ENCODE results near the gene KIF18A.
"Not testable (repeated sequence)": the region's sequence is repeated elsewhere in the genome, so short reads cannot be mapped to it uniquely, and the experiment has no call there.

The KIF18A gene

GRCh38 chr11:28107750-28108618, at the start of gene KIF18A, which contains the start of gene METTL15:
KIF18A (minus strand) TSS chr11:28108156; CDS start chr11:28097947, 10,209 bp downstream.
METTL15 (plus strand) TSS chr11:28108388; CDS start chr11:28113335, 4,947 bp downstream.
- peak; percentile 99 for DNase-seq (ENCODE audit: low spot score)

GRCh38 chr11:28153586-28153985, 45.6 kb upstream of the KIF18A start:
- no peak for DNase-seq (ENCODE audit: low spot score)

- no peak for DNase-seq (ENCODE audit: low spot score)
Measured at GRCh38 chr11:28152743-28153142, 44.8 kb upstream of the KIF18A start.

- no peak for DNase-seq (ENCODE audit: low spot score)
Measured at GRCh38 chr11:28146123-28146751, 38.3 kb upstream of the KIF18A start.

- no peak for DNase-seq (ENCODE audit: low spot score)
Measured at GRCh38 chr11:28144808-28145207, 36.9 kb upstream of the KIF18A start.

GRCh38 chr11:28142724-28143123, 34.8 kb upstream of the KIF18A start:
- DNase-seq (ENCODE audit: low spot score) = no peak

GRCh38 chr11:28140689-28141455, 32.9 kb upstream of the KIF18A start:
- DNase-seq (ENCODE audit: low spot score) = no peak

GRCh38 chr11:28139841-28140415, 32.0 kb upstream of the KIF18A start:
- no peak for DNase-seq (ENCODE audit: low spot score)

- no peak for DNase-seq (ENCODE audit: low spot score)
Measured at GRCh38 chr11:28137832-28138231, 29.9 kb upstream of the KIF18A start.

- DNase-seq (ENCODE audit: low spot score) = no peak
Measured at GRCh38 chr11:28137366-28137765, 29.4 kb upstream of the KIF18A start.

GRCh38 chr11:28136157-28136556, 28.2 kb upstream of the KIF18A start:
- DNase-seq (ENCODE audit: low spot score) = not testable (repeated sequence)

- no peak for DNase-seq (ENCODE audit: low spot score)
Measured at GRCh38 chr11:28133146-28133545, 25.2 kb upstream of the KIF18A start.

GRCh38 chr11:28132548-28132947, 24.6 kb upstream of the KIF18A start:
- DNase-seq (ENCODE audit: low spot score) = no peak

- no peak for DNase-seq (ENCODE audit: low spot score)
Measured at GRCh38 chr11:28123151-28123581, 15.2 kb upstream of the KIF18A start.

GRCh38 chr11:28117712-28118111, 9.8 kb upstream of the KIF18A start:
- DNase-seq (ENCODE audit: low spot score) = no peak

- no peak for DNase-seq (ENCODE audit: low spot score)
Measured at GRCh38 chr11:28114731-28115130, 6.8 kb upstream of the KIF18A start.

GRCh38 chr11:28114116-28114515, 6.2 kb upstream of the KIF18A start:
- no peak for DNase-seq (ENCODE audit: low spot score)

GRCh38 chr11:28110821-28111200, 2.9 kb upstream of the KIF18A start:
- no peak for DNase-seq (ENCODE audit: low spot score)

GRCh38 chr11:28110108-28110820, 2.3 kb upstream of the KIF18A start:
- DNase-seq (ENCODE audit: low spot score) = peak; percentile 85

- no peak for DNase-seq (ENCODE audit: low spot score)
Measured at GRCh38 chr11:28108958-28109357, 1.0 kb upstream of the KIF18A start.

- DNase-seq (ENCODE audit: low spot score) = no peak
Measured at GRCh38 chr11:28107191-28107749, 686 bp downstream of the KIF18A start.

Measured in cerebellar cortex (tissue), 1 donor.